H1 (cell line): ENCODE data around the gene L3MBTL4. TPM values are rescaled to one million over a fixed set of nuclear protein-coding genes. Genes with fewer than 3 reads are reported as not detected.

ENCODE experiments used
- CTCF ChIA-PET: fragments of 300-600 bp; sonication (Branson Sonifier 250); formaldehyde crosslinking; loops from one replicate; lab custom pipeline; 2021; ENCODE audit not compliant: partially characterized antibody; lab: Charles Lee
- POLR2A ChIA-PET: fragments of 300-600 bp; sonication (Branson Sonifier 250); formaldehyde crosslinking; loops from one replicate; lab custom pipeline; 2021; ENCODE audit warnings: inconsistent platforms; ENCODE audit not compliant: partially characterized antibody; lab: Charles Lee
- DNase-seq, 2 experiments: peaks; one replicate each; pipeline versions ENCODE4 v3.0.0 to v3.0.0-alpha.2; 2010 to 2022; ENCODE audit warnings: low spot score in 2 of 2, low read depth in 1 of 2, mixed read lengths in 1 of 2
- FAIRE-seq: peaks from 2 replicates; lab custom pipeline; 2011; peaks lifted over from hg19 to GRCh38; lab: Jason Lieb, UNC
- H2AFZ ChIP-seq: 2 replicates; pipeline ENCODE4 v1.8.1; 2012; ENCODE audit warnings: low read length, inconsistent platforms
- H2AK5ac ChIP-seq: 2 replicates; pipeline ENCODE4 v1.6.1; 2013; ENCODE audit warnings: low read depth, low read length
- H2BK120ac ChIP-seq: replicated peaks from 2 replicates; pipeline ENCODE3; 2013; ENCODE audit warnings: low read depth, low read length, inconsistent platforms
- H2BK12ac ChIP-seq: 2 replicates; pipeline ENCODE4 v1.6.1; 2013; ENCODE audit warnings: low read depth, low read length
- H2BK15ac ChIP-seq: 2 replicates; pipeline ENCODE4 v1.6.1; 2013; ENCODE audit warnings: low read length
- H2BK20ac ChIP-seq: 2 replicates; pipeline ENCODE4 v1.6.1; 2013; ENCODE audit warnings: low read length
- H2BK5ac ChIP-seq: 2 replicates; pipeline ENCODE4 v1.6.1; 2013; ENCODE audit warnings: low read depth, low read length
- H3K14ac ChIP-seq: 2 replicates; pipeline ENCODE4 v1.6.1; 2013; ENCODE audit warnings: inconsistent platforms; ENCODE audit not compliant: insufficient read length
- H3K18ac ChIP-seq: 2 replicates; pipeline ENCODE4 v1.6.1; 2013; ENCODE audit warnings: low read length; ENCODE audit errors: extremely low read depth
- H3K23ac ChIP-seq: 2 replicates; pipeline ENCODE4 v1.6.1; 2013; ENCODE audit warnings: inconsistent platforms; ENCODE audit not compliant: insufficient read length
- H3K23me2 ChIP-seq: 2 replicates; pipeline ENCODE4 v1.6.1; 2013; ENCODE audit warnings: low read depth, low read length
- H3K27ac ChIP-seq: 2 replicates; pipeline ENCODE4 v1.6.1; 2011; ENCODE audit warnings: low read depth, low read length, inconsistent platforms
- H3K27me3 ChIP-seq, 4 experiments: replicated peaks in 1 of 4; 1 replicate in 1 of 4; 2 replicates in 3 of 4; pipeline versions ENCODE4 v1.6.1 to v1.8.1; 2011 to 2013; ENCODE audit warnings: low read length in 3 of 4, mild to moderate bottlenecking in 3 of 4, inconsistent platforms in 2 of 4, mixed read lengths in 2 of 4, moderate library complexity in 1 of 4; ENCODE audit not compliant: control insufficient read depth in 3 of 4, insufficient read depth in 3 of 4; ENCODE audit errors: extremely low read depth in 1 of 4
- H3K36me3 ChIP-seq, 4 experiments: 2 replicates each; pipeline versions ENCODE4 v1.6.1 to v1.8.1; 2011 to 2013; ENCODE audit warnings: mild to moderate bottlenecking in 4 of 4, low read length in 3 of 4, moderate library complexity in 2 of 4, control low read depth in 1 of 4, inconsistent platforms in 1 of 4; ENCODE audit not compliant: insufficient read depth in 4 of 4, control insufficient read depth in 2 of 4
- H3K4ac ChIP-seq: replicated peaks from 2 replicates; pipeline ENCODE3; 2013; ENCODE audit warnings: low read length, low read depth, mixed read lengths, inconsistent platforms; ENCODE audit not compliant: insufficient read length
- H3K4me1 ChIP-seq, 4 experiments: replicated peaks in 1 of 4; 1 replicate in 1 of 4; 2 replicates in 3 of 4; pipeline versions ENCODE4 v1.6.1 to v1.8.1; 2011 to 2013; ENCODE audit warnings: low read length in 3 of 4, inconsistent platforms in 2 of 4, mixed read lengths in 1 of 4; ENCODE audit not compliant: insufficient read depth in 4 of 4, control insufficient read depth in 3 of 4
- H3K4me2 ChIP-seq, 2 experiments: 2 replicates each; pipeline versions ENCODE4 v1.6.1 to v1.8.1; 2011 to 2013; ENCODE audit warnings: low read depth in 2 of 2, low read length in 2 of 2, control low read depth in 1 of 2, inconsistent platforms in 1 of 2, mild to moderate bottlenecking in 1 of 2; ENCODE audit not compliant: insufficient read depth in 1 of 2
- H3K4me3 ChIP-seq, 4 experiments: fragments of 200-600, 300-600 bp in 1 of 4; sonication (generic), shearing (Covaris generic), sonication (Bioruptor Twin) in 1 of 4; 2 replicates each; pipeline versions ENCODE4 v1.5.1 to v1.8.1; 2011 to 2016; ENCODE audit warnings: low read length in 4 of 4, low read depth in 3 of 4, control low read depth in 2 of 4, inconsistent platforms in 2 of 4, mild to moderate bottlenecking in 2 of 4, mixed read lengths in 1 of 4, moderate library complexity in 1 of 4; ENCODE audit not compliant: insufficient read depth in 2 of 4; ENCODE audit errors: extremely low read depth in 1 of 4
- H3K56ac ChIP-seq: replicated peaks from 2 replicates; pipeline ENCODE3; 2013; ENCODE audit warnings: low read depth, mild to moderate bottlenecking, mixed read lengths, low read length, inconsistent platforms; ENCODE audit not compliant: insufficient read length
- H3K79me1 ChIP-seq: 2 replicates; pipeline ENCODE4 v1.6.1; 2013; ENCODE audit warnings: low read depth, low read length, control low read depth
- H3K79me2 ChIP-seq, 2 experiments: 2 replicates each; pipeline versions ENCODE4 v1.6.1 to v1.8.1; 2012 to 2013; ENCODE audit warnings: low read length in 2 of 2, mild to moderate bottlenecking in 2 of 2, inconsistent platforms in 1 of 2; ENCODE audit not compliant: insufficient read depth in 2 of 2, control insufficient read depth in 1 of 2
- H3K9ac ChIP-seq, 4 experiments: replicated peaks in 1 of 4; 1 replicate in 1 of 4; 2 replicates in 3 of 4; pipeline versions ENCODE4 v1.6.1 to v1.8.1; 2011 to 2013; ENCODE audit warnings: low read depth in 3 of 4, low read length in 3 of 4, control low read depth in 2 of 4, mild to moderate bottlenecking in 2 of 4, moderate library complexity in 2 of 4, inconsistent platforms in 1 of 4; ENCODE audit errors: extremely low read depth in 1 of 4
- H3K9me3 ChIP-seq, 2 experiments: 2 replicates each; pipeline versions ENCODE4 v1.6.1 to v1.8.1; 2012 to 2013; ENCODE audit warnings: mild to moderate bottlenecking in 2 of 2, moderate library complexity in 2 of 2, control low read depth in 1 of 2, inconsistent platforms in 1 of 2, low read depth in 1 of 2, low read length in 1 of 2, mixed read lengths in 1 of 2; ENCODE audit not compliant: insufficient read depth in 2 of 2
- H4K20me1 ChIP-seq, 2 experiments: replicated peaks in 1 of 2; 2 replicates each; pipeline versions ENCODE3 to v1.8.1; 2011 to 2013; ENCODE audit warnings: inconsistent platforms in 2 of 2, low read length in 2 of 2, mild to moderate bottlenecking in 1 of 2; ENCODE audit not compliant: insufficient read depth in 2 of 2, control insufficient read depth in 1 of 2
- H4K5ac ChIP-seq: 2 replicates; pipeline ENCODE4 v1.6.1; 2013; ENCODE audit warnings: low read length, low read depth, mixed read lengths, inconsistent platforms; ENCODE audit not compliant: insufficient read length
- H4K8ac ChIP-seq: 2 replicates; pipeline ENCODE4 v1.8.0; 2013; ENCODE audit warnings: mild to moderate bottlenecking, moderate library complexity, low read length, inconsistent platforms; ENCODE audit not compliant: insufficient read depth; ENCODE audit errors: extremely low read depth
- H4K91ac ChIP-seq: replicated peaks from 2 replicates; pipeline ENCODE3; 2013; ENCODE audit warnings: low read length, mixed read lengths, inconsistent platforms; ENCODE audit not compliant: insufficient read length
- JUN ChIP-seq: IDR thresholded peaks from 2 replicates; pipeline ENCODE4 v1.6.1; 2011; ENCODE audit warnings: low read depth, mild to moderate bottlenecking, improper control_type of control experiment, low read length
- NRF1 ChIP-seq: IDR thresholded peaks from 2 replicates; pipeline ENCODE4 v1.6.1; 2011; ENCODE audit warnings: mild to moderate bottlenecking, low read depth, low read length, improper control_type of control experiment
- SP2 ChIP-seq: IDR thresholded peaks from 2 replicates; pipeline ENCODE4 v1.6.1; 2012; ENCODE audit warnings: mild to moderate bottlenecking, low read length, inconsistent platforms
- WGBS, 2 experiments: shearing (Covaris generic) in 1 of 2; methylation state at CpG; one replicate each; pipeline versions ENCODE4 v1.1.6 to v1.1.7; 2013 to 2015; ENCODE audit warnings: low lambda C conversion rate in 2 of 2, mixed read lengths in 2 of 2, inconsistent platforms in 1 of 2, low coverage in 1 of 2, missing lambda C conversion rate in 1 of 2; ENCODE audit not compliant: insufficient replicate concordance in 2 of 2, insufficient coverage in 1 of 2, insufficient read length in 1 of 2; ENCODE audit errors: extremely low coverage in 1 of 2, missing lambda C conversion rate in 1 of 2; 5-methylcytosine and 5-hydroxymethylcytosine counted together
- polyA plus RNA-seq, 7 experiments: library from polyadenylated mRNA; depleted of rRNA in 3 of 7; stranded (reverse) in 5 of 7; unstranded in 2 of 7; fragments of >200 nt in 5 of 7; fragments of 200-250 nt in 2 of 7; gene quantifications; 1 replicate in 5 of 7; 2 replicates in 1 of 7; 4 replicates in 1 of 7; pipeline versions ENCODE4 v1.2.1 to v1.2.3, GENCODE V29; 2011 to 2013; ENCODE audit warnings: missing spikeins in 2 of 7, mixed read lengths in 2 of 7
- total RNA-seq: library from RNA; stranded (reverse); fragmentation: NEBNext Ultra II Directional; extraction: Animal tissue kit (Norgen Biotek cat#: 25700); gene quantifications from 2 replicates; pipeline ENCODE4 v1.2.1, GENCODE V29; 2021

The L3MBTL4 gene
- total and polyA plus RNA-seq, 2 of the 8 experiments (the other 6 are each of a cell fraction or from before 2014, with no cell fraction given), result 1.0 to 2.1 TPM

- WGBS, 2 experiments, result 32% methylated on average over 1 of the region's 1 CpG; no CpG with 5 or more reads in 1 of the 2 experiments
- Histone ChIP-seq H4K91ac (no peak overlapping the region), H3K4me2 (no peak overlapping the region), H3K79me1 (no peaks in the 10 kb centered on the region), H3K9ac (no peak overlapping the region), H3K4ac (no peak overlapping the region), H3K27me3 (no peaks in the 10 kb centered on the region), H3K79me2 (no peaks in the 10 kb centered on the region)
- no peak for DNase-seq
- TF ChIP-seq SP2, result no peak
- TF ChIP-seq NRF1, result no peak
- TF ChIP-seq JUN, result no peak
- TF ChIP-seq, all 59 proteins: peak for 0
- Histone ChIP-seq H3K9me3 (no peaks in the 10 kb centered on the region), H3K4me3 (no peak overlapping the region), H3K18ac (no peak overlapping the region), H3K4me1 (no peaks in the 10 kb centered on the region), H4K8ac (no peak overlapping the region), H2BK120ac (no peak overlapping the region), H2BK20ac (no peak overlapping the region), H3K14ac (no peak overlapping the region), H2AK5ac (no peak overlapping the region), H3K36me3 (no peaks in the 10 kb centered on the region), H4K20me1 (no peaks in the 10 kb centered on the region), H2BK5ac (no peak overlapping the region), H2AFZ (no peak overlapping the region), H3K23me2 (no peaks in the 10 kb centered on the region), H3K23ac (no peak overlapping the region), H3K56ac (no peak overlapping the region), H3K27ac (no peak overlapping the region), H2BK12ac (no peak overlapping the region), H2BK15ac (no peak overlapping the region), H4K5ac (no peak overlapping the region)
- CTCF ChIA-PET, result interaction anchor here (1.0 kb wide), 1 partner anchor 11 kb away, joined by 4 read pairs; no protein-coding TSS in a partner anchor
- POLR2A ChIA-PET, result interaction anchor here (1.6 kb wide), 1 partner anchor 58 kb away, joined by 4 read pairs; no protein-coding TSS in a partner anchor
- FAIRE-seq, result no peak
Observed at GRCh38 chr18:5948781-5949180, 465.9 kb downstream of the L3MBTL4 start.
